ENCODE measurements around the gene CAMKK1.
A peak's percentile ranks its signal among the peaks of the same experiment; 100 is the strongest.

CAMKK1 gene

GRCh38 chr17:3915995-3916696 is 23.3 kb upstream of the CAMKK1 start, which contains the start of gene P2RX1:
Gene P2RX1 (minus strand): TSS chr17:3916465. CDS start chr17:3916225, 240 bp downstream.
- Histone ChIP-seq H3K4me3 (ENCODE audit: low read depth in 1 of 2, low read length in 1 of 2) (peak within 1 kb of the TSS; percentile 93 to 99), H3K27me3 (no peaks in the 10 kb centered on the region), H3K4me1 (ENCODE audit: control insufficient read depth in 1 of 2, insufficient read depth in 1 of 2, low read depth in 1 of 2, low read length in 1 of 2) (peaks cover 61 to 69% of the 10 kb centered on the region in 2 experiments), H3K36me3 (peaks cover 14% of the 10 kb centered on the region), H3K9me3 (no peaks in the 10 kb centered on the region), H3K27ac (peak within 1 kb of the TSS; percentile 99)
- no peak for TF ChIP-seq CTCF (IDR thresholded peaks at IDR 0.05)

- peak overlapping the region; percentile 99 for H3K27ac ChIP-seq
- H3K27me3 ChIP-seq: no peaks in the 10 kb centered on the region
- TF ChIP-seq CTCF (IDR thresholded peaks at IDR 0.05): no peak
- no peaks in the 10 kb centered on the region for H3K9me3 ChIP-seq
- peak overlapping the region; percentile 93 to 99 for H3K4me3 ChIP-seq (ENCODE audit: low read depth in 1 of 2, low read length in 1 of 2)
- H3K4me1 ChIP-seq (ENCODE audit: control insufficient read depth in 1 of 2, insufficient read depth in 1 of 2, low read depth in 1 of 2, low read length in 1 of 2): peaks cover 67 to 75% of the 10 kb centered on the region in 2 experiments
- peaks cover 15% of the 10 kb centered on the region for H3K36me3 ChIP-seq
These were observed 22.7 kb upstream of the CAMKK1 start for GRCh38 chr17:3915581-3915994.

DNA sequence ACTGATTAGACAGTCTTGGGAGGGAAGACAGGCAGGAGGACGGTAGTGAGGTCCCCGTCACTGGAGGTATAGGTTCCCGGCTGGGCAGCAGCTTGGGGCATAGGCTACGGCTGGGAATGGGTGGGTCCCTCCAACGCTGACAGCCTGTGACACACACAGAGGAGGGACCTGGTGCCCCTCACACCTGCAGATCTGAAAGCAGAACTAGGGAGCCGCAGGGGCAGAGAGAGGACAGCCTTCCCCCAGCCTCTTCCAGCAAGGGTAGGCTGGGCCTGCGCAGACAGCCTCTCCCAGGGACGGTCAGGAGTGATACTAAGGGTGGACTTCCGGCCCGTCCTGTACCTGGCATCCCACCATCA is 21.4 kb upstream of the CAMKK1 start:
- Histone ChIP-seq H3K27me3 (no peaks in the 10 kb centered on the region), H3K4me3 (ENCODE audit: low read depth in 1 of 2, low read length in 1 of 2) (peak overlapping the region; percentile 93 to 99), H3K36me3 (peaks cover 20% of the 10 kb centered on the region), H3K9me3 (no peaks in the 10 kb centered on the region), H3K4me1 (ENCODE audit: control insufficient read depth in 1 of 2, insufficient read depth in 1 of 2, low read depth in 1 of 2, low read length in 1 of 2) (peaks cover 72 to 77% of the 10 kb centered on the region in 2 experiments), H3K27ac (peak overlapping the region; percentile 99)
- TF ChIP-seq CTCF (IDR thresholded peaks at IDR 0.05): no peak

DNA sequence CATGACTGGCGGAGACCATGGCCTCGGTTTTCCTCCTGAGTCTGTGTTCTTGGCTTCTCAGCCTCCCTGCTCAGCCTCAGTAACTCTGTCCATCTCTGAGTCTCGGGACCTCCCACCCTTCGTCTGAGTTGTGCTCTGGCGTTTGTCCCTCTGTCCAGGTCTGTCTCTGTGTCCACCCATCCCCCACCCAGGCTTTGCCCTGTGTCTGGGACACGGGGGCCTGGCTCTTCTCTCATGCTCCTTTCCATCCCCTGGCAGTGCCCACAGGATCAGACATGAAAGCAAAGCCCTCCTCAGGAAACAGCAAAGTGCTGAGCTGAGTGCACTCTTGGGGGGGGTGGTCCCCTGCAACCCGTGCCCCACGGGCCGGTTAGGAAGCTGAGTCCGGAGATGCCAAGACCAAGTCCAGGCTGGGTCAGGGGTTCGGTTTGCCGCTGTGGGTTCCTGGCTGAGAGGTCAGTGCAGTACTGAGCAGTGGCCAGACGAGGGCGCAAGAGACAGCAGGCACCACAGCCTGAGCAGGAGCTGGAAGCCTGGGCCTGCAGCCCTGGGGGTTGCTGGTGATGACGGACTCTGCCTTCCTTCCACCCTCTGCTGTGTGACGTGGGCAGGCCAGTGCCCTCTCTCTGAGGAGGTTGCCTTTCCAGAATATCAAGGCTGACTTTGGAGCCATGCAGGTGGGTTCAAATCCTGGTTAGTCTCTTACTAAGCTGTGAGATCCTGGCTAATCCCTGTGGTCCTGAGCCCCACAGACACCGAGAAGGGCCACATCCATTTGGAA is 20.9 kb upstream of the CAMKK1 start:
- Histone ChIP-seq H3K27ac (peak overlapping the region; percentile 99), H3K36me3 (peaks cover 20% of the 10 kb centered on the region), H3K4me3 (ENCODE audit: low read depth in 1 of 2, low read length in 1 of 2) (peak overlapping the region; percentile 93 to 99), H3K4me1 (ENCODE audit: control insufficient read depth in 1 of 2, insufficient read depth in 1 of 2, low read depth in 1 of 2, low read length in 1 of 2) (peaks cover 66 to 73% of the 10 kb centered on the region in 2 experiments), H3K27me3 (no peaks in the 10 kb centered on the region), H3K9me3 (no peaks in the 10 kb centered on the region)
- peak; percentile 99 for TF ChIP-seq CTCF (IDR thresholded peaks at IDR 0.05)

DNA sequence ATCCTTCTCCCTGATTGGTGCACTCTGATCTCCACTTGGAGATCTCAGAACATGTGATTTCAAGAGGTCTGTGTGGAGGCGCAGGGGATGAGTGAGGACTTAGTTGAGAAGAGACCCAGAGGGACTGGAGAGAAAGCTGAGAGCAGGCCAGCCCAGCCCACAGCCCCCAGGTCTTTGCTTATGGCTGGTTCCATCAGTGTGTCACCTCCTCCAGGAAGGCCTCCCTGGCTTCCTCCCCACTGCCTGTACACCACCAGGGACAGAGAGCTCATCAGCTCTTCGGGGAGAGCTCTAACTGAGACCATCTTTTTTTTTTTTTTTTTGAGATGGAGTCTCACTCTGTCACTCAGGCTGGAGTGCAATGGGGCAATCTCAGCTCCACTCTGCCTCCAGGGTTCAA is 20.0 kb upstream of the CAMKK1 start:
- Histone ChIP-seq H3K9me3 (no peaks in the 10 kb centered on the region), H3K4me1 (ENCODE audit: control insufficient read depth in 1 of 2, insufficient read depth in 1 of 2, low read depth in 1 of 2, low read length in 1 of 2) (peaks cover 59 to 67% of the 10 kb centered on the region in 2 experiments), H3K4me3 (ENCODE audit: low read depth in 1 of 2, low read length in 1 of 2) (no peak overlapping the region), H3K36me3 (peaks cover 28% of the 10 kb centered on the region), H3K27ac (peak overlapping the region; percentile 99), H3K27me3 (no peaks in the 10 kb centered on the region)
- no peak for TF ChIP-seq CTCF (IDR thresholded peaks at IDR 0.05)

Data from neutrophil (primary cell).